ENCODE data around the gene GRM4. TPM values are rescaled to one million over a fixed set of nuclear protein-coding genes. Genes with fewer than 3 reads are reported as not detected.

Gene GRM4
- total and polyA plus RNA-seq, 12 donors = not detected

DNA sequence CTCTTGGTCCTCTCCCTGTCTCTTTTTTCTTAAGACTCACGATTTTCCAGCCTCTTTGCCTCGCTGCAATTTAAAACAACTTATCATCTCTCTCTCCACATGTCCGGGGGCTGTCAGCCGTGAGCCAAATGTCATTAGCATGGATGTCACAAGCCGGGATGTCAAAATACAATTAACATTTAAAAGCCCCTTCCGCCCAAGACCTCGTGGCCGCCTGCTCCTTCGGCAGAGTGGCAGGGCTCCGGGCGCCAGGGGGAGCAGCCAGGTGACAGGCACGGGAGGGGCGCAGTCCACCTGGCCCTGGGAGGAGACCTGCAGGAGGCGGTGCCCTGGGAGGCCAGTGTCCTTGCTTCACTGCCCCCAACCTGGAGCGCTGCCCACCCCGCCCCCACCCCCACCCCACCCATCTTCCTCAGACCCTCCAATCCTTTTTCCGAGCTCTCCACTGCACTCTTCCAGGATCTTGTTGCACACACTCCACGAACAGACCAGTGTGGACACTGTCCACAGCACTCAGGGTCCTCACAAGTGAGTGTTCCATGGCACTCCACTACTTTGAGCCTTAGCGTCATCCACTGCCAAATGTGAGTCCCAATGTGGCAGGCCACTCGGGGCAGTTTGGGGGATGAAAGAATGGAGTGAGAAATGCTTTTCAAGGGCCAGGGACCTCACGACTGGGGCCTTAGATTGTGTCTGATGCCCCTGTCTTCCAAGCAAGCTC lies 5.6 kb upstream of the GRM4 start:
- peaks cover 0 to 91% (median 77%) of the 10 kb centered on the region in 7 donors for H3K27me3 ChIP-seq
- WGBS, 2 donors = 9 to 14% methylated on average over 21 of the region's 21 CpGs
- intact Hi-C loops (cut with DNase I) = loop anchor here in 8 of 10 donors (2.0 to 10.0 kb wide), 6 partner anchors 94 to 567 kb away; partner anchors contain the start of gene BAK1 (in 5 of the 8)
- TF ChIP-seq, protein P1, sequence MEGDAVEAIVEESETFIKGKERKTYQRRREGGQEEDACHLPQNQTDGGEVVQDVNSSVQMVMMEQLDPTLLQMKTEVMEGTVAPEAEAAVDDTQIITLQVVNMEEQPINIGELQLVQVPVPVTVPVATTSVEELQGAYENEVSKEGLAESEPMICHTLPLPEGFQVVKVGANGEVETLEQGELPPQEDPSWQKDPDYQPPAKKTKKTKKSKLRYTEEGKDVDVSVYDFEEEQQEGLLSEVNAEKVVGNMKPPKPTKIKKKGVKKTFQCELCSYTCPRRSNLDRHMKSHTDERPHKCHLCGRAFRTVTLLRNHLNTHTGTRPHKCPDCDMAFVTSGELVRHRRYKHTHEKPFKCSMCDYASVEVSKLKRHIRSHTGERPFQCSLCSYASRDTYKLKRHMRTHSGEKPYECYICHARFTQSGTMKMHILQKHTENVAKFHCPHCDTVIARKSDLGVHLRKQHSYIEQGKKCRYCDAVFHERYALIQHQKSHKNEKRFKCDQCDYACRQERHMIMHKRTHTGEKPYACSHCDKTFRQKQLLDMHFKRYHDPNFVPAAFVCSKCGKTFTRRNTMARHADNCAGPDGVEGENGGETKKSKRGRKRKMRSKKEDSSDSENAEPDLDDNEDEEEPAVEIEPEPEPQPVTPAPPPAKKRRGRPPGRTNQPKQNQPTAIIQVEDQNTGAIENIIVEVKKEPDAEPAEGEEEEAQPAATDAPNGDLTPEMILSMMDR (IDR thresholded peaks at IDR 0.05) = no peak
- ATAC-seq (no peak), DNase-seq (no peak)
- no peak overlapping the region for H3K27ac ChIP-seq
- no peak overlapping the region for H3K4me3 ChIP-seq
- no peaks in the 10 kb centered on the region for H3K36me3 ChIP-seq
- no peaks in the 10 kb centered on the region for H3K9me3 ChIP-seq
- H3K4me1 ChIP-seq = peaks cover 0 to 7% (median 5%) of the 10 kb centered on the region in 9 donors

DNA sequence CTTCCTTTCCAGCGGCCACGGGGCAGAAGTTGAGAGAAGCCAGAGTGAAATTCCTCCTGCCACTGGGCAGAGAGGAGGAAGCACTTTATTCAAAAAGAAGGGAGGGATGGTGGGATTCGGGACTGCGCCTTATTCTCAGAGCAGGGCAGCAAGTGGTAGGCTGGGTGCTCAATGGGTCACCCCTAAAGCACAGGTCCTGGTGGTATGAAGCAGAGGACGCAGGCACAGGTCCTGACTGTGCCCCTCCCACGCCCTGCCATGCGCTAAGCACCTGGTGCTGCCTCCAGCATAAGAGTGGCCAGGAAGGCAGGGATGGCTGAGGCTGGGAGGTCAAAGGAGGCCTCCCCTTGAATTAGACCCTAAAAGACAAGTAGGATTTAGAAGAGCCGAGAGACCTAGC lies 4.9 kb upstream of the GRM4 start:
- Histone ChIP-seq H3K9me3 (no peaks in the 10 kb centered on the region), H3K4me1 (peaks cover 0 to 11% (median 6%) of the 10 kb centered on the region in 9 donors), H3K4me3 (no peak overlapping the region), H3K36me3 (no peaks in the 10 kb centered on the region), H3K27me3 (peaks cover 0 to 94% (median 82%) of the 10 kb centered on the region in 7 donors), H3K27ac (no peak overlapping the region)
- no peak for ATAC-seq
- TF ChIP-seq, protein P1 (IDR thresholded peaks at IDR 0.05) = no peak
- 45 to 50% methylated on average over 8 of the region's 8 CpGs for WGBS, 2 donors
- no peak for DNase-seq
- intact Hi-C loops (cut with DNase I) = loop anchor here in 8 of 10 donors (5.0 to 10.0 kb wide), 4 partner anchors 93 to 566 kb away; partner anchors contain the start of gene BAK1 (in 5 of the 8)

DNA sequence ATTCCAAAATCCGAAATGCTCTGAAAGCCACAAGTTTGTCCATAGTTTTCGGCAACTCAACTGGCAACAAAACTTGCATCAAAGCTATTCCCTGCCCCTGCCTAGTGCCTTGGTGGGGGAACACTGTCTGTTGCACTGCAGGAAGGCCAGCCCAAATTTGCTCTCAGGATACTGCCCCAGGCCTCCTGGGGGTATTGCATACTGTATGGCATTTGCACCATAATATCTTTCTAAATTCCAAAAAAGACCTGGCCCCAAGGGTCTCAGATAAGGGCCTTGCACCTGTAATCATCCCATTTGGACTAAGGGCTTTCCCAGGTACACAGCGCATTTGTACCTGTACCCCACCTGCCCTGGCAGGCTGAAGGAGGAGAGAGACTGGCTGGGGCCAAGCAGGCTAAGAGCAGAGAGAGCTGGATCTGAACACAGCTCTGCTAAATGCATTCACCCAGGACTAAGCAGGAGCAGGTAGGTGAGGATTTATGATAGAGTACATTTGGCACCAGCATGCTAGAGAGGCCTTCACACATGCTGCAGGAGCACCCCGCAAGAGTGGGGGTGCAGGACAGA lies 4.0 kb upstream of the GRM4 start:
- intact Hi-C loops (cut with DNase I) = loop anchor here in 9 of 10 donors (5.0 to 10.0 kb wide), 5 partner anchors 93 to 565 kb away; partner anchors contain the start of gene BAK1 (in 6 of the 9)
- H3K27me3 ChIP-seq = peaks cover 0 to 94% (median 79%) of the 10 kb centered on the region in 7 donors
- TF ChIP-seq, protein P1 (IDR thresholded peaks at IDR 0.05) = no peak

DNA sequence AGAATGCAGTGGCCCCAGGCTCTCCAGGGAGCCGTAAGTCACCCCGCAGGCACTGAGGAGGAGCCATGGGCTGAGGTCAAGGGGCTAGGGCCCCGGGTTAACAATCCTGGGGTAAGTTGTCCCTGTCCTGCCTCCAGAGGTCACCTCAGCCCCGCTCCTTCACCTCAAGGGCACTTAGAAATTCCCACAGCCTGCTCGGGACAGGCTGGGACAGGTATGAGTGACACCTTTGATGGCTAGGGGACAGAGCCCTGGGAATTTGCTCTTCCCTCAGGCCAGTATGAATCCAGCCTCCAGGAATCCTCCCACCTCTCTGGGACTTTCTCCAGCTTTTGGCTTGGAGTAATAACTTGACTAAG lies 3.5 kb upstream of the GRM4 start:
- Histone ChIP-seq H3K36me3 (no peaks in the 10 kb centered on the region), H3K27me3 (peaks cover 3 to 94% (median 79%) of the 10 kb centered on the region in 7 donors), H3K4me3 (no peak overlapping the region), H3K27ac (no peak overlapping the region), H3K9me3 (no peaks in the 10 kb centered on the region), H3K4me1 (peaks cover 5 to 14% (median 11%) of the 10 kb centered on the region in 9 donors)
- intact Hi-C loops (cut with DNase I) = loop anchor here in 2 of 10 donors (10.0 kb wide), 2 partner anchors 295 to 565 kb away; partner anchors contain the start of gene BAK1 (in 1 of the 2)
- 47 to 49% methylated on average over 5 of the region's 5 CpGs for WGBS, 2 donors
- no peak for DNase-seq
- TF ChIP-seq, protein P1 (IDR thresholded peaks at IDR 0.05) = no peak
- ATAC-seq = no peak

More for the DNA sequence above, 4.0 kb upstream of the GRM4 start:
- Histone ChIP-seq H3K9me3 (no peaks in the 10 kb centered on the region), H3K4me3 (no peak overlapping the region), H3K27ac (no peak overlapping the region), H3K36me3 (no peaks in the 10 kb centered on the region), H3K4me1 (peaks cover 3 to 14% (median 10%) of the 10 kb centered on the region in 9 donors)
- WGBS, 2 donors = 73 to 77% methylated on average over 4 of the region's 4 CpGs
- ATAC-seq (no peak), DNase-seq (no peak)

All from heart right ventricle (tissue), 16 donors.